NCI-H460 (cell line): ENCODE results near the gene HIC1. TPM values are rescaled to one million over a fixed set of nuclear protein-coding genes. Genes with fewer than 3 reads are reported as not detected.
A peak's percentile ranks its signal among the peaks of the same experiment; 100 is the strongest.

ENCODE experiments used
- DNase-seq: peaks from one replicate; pipeline ENCODE4 v3.0.0-alpha.2; 2016; ENCODE audit warnings: low read depth; ENCODE audit errors: extremely low read depth
- total RNA-seq: library from RNA; depleted of rRNA; stranded (reverse); fragments of >200 nt; shearing (Covaris generic); gene quantifications from 2 replicates; pipeline ENCODE4 v1.2.3, GENCODE V29; 2014

HIC1 gene
- total RNA-seq, 1 experiment from 2014 or later = 0.12 TPM

DNA sequence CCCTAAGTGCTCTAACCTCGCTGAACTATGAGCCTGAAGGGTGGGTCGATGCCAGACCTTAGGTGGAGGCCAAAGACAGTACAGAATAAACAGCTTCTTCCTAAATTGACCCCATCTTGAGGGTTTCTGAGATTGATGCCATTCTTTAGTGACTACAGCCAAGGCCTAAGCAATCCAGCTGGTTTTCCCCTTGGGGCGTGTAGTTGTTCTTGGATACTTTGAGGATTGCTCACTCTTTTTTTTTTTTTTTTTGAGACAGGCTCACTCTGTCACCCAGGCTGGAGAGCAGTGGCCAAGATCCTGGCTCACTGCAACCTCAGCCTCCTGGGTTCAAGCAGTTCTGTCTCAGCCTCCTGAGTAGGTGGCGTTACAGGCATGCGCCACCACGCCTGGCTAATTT lies 11.1 kb upstream of the HIC1 start:
- no peak for DNase-seq

DNA sequence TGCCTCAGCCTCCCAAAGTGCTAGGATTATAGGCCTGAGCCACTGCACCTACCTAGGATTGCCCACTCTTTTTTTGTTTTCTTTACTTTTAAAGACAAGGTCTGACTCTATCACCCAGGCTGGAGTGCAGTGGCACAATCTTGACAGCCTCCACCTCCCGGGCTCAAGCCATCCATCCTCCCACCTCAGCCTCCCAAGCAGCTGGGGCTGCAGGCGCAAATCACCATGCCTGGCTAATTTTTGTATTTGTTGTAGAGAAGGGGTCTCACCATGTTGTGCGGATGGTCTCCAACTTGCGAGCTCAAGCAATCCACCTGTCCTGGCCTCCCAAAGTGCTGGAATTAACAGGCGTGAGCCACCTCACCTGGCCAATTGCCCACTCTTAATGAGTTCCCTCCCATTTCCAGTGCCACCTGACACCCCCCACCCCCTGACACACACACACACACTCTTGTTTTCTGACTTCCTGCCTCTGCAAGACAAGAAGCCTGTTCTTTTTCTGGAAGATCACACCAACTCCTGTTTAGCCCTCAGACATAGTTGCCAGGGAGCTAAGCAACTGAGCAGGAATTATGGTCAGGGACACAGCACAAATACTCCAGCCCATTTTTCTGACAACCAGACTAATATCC lies 10.5 kb upstream of the HIC1 start:
- no peak for DNase-seq

DNA sequence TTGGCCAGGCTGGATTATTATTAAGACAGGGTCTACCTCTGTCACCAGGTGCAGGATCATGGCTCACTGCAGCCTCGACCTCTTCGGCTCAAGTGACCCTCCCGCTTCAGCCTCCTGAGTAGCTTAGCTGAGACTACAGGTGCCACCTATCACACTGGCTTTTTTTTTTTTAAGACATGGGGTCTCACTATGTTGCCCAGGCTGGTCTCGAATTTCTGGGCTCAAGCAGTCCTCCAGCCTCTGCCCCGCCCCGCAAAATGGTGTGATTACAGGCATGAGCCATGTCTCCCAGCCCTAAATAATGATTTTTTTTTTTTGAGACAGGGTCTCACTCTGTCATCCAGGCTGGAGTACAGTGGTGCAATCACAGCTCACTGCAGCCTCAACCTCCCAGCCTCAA lies 7.3 kb upstream of the HIC1 start:
- no peak for DNase-seq

DNA sequence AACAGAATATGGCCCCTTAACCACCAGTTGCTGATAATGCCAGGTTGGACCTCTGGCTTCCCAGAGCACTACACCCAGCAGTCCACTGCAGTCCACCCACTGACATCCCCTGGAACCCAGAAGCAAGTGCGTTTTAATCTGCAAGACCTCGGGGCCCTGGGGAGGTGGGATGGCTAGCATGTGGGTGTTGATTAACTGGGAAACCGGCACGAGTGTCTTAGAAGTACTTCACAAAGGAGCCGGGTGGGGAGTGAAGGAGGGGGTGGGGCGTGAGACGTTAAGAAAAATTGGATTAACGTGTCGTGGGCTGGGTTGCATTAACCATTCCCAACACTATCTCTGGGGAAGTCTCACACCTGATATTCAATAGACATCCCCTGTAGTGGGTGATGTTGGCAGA lies 6.1 kb upstream of the HIC1 start:
- no peak for DNase-seq

DNA sequence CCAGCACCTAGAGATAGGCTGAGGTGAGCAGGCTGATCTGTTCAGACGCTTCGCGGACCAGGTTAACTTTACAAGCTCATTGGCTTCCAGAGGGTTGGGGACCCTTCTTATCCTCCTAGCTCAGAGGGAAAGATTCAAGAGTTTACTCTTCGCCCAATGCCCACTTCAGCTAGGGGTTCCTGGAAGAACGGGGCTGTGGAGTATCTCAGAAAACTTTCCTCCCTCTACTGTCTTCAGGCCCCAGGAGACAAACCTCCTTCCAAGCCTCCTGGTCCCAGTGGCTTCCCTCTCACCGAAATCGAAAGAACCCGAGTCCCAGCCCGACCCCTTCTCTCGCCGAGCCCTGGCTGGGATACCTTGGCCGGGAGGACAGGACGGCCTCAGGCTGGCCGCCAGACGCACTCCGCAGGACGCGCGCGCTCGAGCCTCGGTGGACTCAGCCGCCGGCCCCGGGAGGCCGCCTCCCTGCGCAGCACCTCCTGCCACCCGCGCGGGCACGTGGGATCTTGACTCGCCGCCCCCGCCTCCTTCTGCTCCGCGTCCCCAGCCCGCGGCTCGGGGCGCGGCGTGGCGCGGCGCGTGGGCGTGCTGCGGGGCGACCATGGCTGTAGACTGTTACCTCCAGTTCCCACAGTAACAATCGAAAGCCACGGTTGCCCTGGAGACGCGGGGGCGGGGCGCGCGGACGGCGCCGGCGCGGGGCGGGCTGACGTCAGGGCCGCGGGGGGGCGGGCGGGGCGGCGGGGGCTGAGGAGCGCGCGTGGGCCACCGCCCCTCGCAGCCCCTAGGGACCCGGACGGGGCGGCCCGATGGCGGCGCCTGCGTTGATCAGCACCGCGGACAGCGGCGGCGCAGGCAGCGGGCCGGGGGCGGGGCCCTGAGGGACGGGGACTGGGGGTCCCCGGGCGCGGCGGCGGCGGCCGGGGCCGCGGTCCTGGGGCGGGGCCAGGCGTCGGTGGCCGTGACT lies 5.3 kb upstream of the HIC1 start:
- peak; percentile 77 for DNase-seq

DNA sequence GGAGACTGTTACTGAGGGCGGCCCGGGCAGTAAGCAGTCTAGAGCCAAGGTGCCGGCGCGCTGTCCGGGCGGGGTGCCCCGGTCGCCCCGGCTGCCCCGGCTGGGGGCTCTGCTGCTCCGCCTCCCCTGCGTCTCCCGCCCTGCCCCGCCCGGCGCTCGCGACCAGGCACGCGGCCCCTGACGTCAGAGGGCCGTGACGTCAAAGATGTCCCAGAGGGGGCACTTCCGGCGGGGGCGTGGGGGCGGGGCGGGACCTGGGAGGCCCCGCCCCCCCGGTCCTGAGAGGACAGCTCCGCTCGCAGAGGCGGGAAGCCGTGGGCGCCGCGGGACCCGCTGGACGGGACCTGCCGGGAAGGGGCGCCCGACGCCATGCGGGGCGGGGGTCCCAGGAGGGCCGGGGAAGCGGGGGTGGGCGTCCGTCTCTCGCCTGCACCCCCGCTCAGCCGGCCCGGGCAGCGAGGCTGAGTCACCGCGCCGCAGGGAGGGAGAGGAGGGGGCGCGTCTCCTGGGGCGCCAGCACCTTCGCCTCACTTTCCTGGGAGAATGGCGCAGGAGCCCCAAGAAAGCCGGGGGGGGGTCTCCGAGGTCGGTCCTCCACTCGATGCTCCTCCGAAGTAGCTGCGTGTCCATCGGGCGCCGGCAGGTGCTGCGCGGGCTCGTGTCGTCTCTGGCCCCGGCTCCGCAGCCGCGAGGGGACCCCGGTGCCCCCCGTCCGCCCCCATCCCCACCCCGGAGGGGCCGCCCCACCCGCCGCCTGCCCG lies 4.4 kb upstream of the HIC1 start:
- DNase-seq = peak; percentile 46

DNA sequence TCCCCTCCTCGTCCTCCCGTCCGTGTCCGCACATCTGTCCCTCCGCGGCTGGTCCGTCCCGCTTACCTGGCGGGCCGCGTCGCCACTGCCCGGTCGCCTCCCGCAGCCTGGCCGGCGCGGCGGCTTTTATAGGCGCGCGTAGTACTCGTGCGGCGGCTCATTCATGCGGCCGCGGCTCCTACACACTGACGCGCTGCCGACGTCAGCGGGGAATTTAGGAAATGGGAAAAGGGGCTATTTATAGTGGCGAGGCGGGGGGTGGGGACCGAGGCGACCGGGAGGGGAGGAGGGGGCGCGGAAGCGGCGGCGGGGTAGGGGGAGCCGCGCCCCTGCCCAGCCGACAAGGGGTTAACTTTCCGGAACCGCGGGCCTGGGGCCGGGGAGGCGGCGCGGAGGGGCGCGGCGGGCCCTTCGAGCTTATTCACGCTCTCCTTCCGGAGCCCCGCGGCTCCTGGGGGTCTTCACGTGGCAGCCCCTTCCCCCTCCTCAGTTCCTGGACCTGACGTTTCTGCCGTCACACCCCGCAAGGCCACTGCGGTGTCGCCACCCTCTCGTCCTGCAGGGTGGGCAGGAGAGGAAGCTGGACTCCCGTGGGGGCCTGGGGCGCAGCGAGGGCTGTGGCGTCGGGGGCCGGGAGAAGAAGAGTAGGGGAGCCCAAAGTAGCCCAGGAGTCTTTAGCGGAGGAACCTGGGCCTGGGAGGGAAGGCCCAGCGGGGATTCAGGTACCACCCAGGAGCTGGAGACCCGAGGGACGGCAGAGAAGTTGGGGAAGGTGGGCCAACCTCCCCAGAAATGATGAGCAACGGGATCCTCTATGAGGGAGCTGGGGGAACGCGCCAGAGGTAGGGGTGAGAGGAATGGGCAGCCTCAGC lies 3.6 kb upstream of the HIC1 start:
- DNase-seq = no peak

DNA sequence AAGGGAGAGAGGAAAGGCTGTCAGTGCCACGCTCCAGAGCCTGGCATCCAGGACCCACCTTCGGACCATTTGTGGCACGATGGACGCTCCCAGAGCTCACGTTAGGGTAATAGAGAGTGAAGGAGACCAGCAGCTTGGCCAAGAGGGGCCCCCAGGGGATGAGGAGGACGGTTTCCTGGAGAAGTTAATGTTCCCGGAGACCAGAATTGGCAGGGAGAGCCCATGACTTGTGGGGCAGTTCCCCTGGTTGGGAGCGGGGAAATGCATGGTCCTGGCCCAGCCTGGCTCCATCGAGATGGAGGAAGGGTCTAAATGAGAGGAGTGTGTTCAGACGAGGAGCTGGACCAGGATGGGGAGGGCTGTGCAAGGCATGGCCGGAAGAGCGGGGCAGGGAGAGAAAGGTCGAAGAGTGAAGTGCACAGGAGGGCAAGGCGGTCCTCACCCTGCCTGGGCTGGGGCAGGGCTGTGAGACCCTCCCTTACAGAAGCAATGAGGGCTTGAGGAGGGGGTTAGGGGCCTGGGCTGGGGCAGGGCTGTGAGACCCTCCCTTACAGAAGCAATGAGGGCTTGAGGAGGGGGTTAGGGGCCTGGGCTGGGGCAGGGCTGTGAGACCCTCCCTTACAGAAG lies 2.9 kb upstream of the HIC1 start:
- no peak for DNase-seq

DNA sequence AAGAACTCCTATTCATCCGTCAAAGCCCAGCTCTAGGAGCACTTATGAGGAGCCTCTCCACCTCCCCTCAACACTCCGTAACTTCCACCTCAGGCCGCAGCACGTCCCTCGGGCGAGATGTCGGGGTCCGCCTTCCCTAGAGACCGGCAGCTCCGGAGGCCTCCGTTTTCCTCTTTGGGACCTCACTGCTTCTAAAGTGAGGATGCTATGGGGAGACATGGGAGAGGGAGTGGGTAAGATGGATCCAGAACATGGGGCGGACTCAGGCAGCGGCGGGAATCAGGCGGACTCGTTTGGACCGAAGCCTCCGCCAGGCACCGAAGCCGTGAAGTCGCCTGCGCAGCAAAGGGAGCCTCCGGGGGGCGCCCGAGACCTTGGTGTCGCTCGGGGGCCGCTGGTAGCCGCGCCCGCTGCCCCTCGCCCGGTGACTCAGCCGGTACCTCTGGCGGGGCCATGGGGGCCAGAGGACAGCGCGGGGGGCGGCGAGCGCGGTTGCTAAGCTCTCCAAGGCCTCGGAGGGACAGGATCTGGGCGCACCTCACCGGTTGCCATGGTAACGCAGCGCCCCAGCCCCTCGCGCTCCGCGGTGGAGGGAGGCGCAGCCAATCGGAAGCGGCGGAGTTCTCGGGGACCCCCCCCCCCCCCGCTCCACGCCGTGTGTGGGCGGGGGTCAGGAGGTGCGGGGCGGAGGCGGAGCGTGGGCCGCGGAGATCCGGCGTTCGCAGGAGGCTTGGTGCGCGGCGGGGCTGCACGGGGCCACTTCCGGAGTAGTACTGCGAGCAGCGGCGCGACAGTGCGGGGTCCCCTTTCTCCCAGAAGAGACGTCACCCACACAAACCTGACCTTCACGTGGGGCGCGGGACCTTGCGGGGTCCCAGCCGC lies 1.3 kb upstream of the HIC1 start:
- DNase-seq = peak; percentile 33

DNA sequence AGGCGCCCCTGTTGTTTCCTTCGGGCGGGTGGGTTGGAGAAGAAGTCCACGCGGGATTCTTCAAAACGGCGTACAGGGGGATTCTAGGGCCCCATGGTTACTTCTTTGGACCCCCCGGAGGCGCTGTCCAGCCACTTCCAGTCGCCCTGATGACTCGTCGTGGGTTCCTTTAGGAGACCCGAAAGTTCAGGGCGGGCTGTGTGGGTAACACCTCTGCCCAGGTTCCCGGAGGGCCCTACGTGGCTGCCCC lies 716 bp upstream of the HIC1 start:
- no peak for DNase-seq

DNA sequence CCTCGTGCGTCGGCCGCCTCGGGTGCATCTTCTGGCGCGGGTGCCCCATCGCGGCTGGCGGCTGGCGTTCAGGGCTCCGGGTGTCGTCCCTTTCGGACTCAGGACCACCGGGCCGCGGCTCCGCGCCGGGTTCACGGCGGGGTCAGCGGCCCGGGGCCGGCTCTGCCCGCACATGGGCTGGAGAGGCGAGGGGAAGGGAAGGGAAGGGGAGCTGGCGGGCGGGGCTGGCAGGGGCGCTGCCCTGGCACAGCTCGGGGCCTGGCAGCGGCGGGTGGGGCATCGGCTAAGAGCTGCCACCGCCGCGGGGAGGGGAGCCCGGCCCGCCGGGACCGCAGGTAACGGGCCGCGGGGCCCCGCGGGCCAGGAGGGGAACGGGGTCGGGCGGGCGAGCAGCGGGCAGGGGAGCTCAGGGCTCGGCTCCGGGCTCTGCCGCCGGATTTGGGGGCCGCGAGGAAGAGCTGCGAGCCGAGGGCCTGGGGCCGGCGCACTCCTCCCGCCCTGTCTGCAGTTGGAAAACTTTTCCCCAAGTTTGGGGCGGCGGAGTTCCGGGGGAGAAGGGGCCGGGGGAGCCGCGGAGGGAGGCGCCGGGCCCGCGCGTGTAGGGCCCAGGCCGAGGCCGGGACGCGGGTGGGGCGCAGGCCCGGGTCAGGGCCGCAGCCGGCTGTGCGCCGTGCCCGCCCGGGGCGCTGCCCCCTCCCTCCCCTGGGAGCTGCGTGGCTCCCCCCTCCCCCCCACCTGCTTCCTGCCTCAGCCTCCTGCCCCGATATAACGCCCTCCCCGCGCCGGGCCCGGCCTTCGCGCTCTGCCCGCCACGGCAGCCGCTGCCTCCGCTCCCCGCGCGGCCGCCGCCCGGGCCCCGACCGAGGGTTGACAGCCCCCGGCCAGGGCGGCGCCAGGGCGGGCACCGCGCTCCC lies 646 bp downstream of the HIC1 start:
- DNase-seq = no peak

DNA sequence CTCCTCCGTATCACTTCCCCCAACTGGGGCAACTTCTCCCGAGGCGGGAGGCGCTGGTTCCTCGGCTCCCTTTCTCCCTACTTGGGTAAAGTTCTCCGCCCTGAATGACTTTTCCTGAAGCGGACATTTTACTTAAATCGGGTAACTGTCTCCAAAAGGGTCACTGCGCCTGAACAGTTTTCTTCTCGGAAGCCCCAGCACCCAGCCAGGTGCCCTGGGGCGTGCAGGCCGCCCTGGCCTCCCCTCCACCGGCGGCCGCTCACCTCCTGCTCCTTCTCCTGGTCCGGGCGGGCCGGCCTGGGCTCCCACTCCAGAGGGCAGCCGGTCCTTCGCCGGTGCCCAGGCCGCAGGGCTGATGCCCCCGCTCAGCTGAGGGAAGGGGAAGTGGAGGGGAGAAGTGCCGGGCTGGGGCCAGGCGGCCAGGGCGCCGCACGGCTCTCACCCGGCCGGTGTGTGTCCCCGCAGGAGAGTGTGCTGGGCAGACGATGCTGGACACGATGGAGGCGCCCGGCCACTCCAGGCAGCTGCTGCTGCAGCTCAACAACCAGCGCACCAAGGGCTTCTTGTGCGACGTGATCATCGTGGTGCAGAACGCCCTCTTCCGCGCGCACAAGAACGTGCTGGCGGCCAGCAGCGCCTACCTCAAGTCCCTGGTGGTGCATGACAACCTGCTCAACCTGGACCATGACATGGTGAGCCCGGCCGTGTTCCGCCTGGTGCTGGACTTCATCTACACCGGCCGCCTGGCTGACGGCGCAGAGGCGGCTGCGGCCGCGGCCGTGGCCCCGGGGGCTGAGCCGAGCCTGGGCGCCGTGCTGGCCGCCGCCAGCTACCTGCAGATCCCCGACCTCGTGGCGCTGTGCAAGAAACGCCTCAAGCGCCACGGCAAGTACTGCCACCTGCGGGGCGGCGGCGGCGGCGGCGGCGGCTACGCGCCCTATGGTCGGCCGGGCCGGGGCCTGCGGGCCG lies 1.6 kb downstream of the HIC1 start:
- DNase-seq = no peak

DNA sequence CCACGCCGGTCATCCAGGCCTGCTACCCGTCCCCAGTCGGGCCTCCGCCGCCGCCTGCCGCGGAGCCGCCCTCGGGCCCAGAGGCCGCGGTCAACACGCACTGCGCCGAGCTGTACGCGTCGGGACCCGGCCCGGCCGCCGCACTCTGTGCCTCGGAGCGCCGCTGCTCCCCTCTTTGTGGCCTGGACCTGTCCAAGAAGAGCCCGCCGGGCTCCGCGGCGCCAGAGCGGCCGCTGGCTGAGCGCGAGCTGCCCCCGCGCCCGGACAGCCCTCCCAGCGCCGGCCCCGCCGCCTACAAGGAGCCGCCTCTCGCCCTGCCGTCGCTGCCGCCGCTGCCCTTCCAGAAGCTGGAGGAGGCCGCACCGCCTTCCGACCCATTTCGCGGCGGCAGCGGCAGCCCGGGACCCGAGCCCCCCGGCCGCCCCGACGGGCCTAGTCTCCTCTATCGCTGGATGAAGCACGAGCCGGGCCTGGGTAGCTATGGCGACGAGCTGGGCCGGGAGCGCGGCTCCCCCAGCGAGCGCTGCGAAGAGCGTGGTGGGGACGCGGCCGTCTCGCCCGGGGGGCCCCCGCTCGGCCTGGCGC lies 2.4 kb downstream of the HIC1 start:
- no peak for DNase-seq

DNA sequence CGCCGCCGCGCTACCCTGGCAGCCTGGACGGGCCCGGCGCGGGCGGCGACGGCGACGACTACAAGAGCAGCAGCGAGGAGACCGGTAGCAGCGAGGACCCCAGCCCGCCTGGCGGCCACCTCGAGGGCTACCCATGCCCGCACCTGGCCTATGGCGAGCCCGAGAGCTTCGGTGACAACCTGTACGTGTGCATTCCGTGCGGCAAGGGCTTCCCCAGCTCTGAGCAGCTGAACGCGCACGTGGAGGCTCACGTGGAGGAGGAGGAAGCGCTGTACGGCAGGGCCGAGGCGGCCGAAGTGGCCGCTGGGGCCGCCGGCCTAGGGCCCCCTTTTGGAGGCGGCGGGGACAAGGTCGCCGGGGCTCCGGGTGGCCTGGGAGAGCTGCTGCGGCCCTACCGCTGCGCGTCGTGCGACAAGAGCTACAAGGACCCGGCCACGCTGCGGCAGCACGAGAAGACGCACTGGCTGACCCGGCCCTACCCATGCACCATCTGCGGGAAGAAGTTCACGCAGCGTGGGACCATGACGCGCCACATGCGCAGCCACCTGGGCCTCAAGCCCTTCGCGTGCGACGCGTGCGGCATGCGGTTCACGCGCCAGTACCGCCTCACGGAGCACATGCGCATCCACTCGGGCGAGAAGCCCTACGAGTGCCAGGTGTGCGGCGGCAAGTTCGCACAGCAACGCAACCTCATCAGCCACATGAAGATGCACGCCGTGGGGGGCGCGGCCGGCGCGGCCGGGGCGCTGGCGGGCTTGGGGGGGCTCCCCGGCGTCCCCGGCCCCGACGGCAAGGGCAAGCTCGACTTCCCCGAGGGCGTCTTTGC lies 3.1 kb downstream of the HIC1 start:
- no peak for DNase-seq

DNA sequence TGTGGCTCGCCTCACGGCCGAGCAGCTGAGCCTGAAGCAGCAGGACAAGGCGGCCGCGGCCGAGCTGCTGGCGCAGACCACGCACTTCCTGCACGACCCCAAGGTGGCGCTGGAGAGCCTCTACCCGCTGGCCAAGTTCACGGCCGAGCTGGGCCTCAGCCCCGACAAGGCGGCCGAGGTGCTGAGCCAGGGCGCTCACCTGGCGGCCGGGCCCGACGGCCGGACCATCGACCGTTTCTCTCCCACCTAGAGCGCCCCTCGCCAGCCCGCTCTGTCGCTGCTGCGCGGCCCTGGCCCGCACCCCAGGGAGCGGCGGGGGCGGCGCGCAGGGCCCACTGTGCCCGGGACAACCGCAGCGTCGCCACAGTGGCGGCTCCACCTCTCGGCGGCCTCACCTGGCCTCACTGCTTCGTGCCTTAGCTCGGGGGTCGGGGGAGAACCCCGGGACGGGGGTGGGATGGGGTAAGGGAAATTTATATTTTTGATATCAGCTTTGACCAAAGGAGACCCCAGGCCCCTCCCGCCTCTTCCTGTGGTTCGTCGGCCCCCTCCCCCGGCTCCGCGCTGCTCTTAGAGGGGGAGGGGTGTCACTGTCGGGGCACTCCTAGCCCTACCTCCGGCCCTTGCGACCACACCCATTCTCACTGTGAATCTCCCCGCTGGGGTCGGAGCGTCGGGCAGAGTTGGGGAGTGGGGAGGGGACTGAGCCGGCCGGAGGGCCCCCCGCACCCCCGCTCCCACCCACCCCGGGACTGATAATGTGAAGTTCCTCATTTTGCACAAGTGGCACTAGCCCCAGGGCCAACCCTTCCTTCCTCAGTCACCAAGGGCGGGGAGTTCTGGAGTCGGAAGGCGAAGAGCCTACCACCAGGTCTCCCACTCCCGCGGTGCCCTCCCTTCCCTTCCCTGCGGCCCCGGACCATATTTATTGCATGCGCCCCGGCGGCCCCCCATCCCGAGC lies 4.0 kb downstream of the HIC1 start:
- no peak for DNase-seq
